K562 (cell line): ENCODE measurements around the gene PAGE5. TPM values are rescaled to one million over a fixed set of nuclear protein-coding genes. Genes with fewer than 3 reads are reported as not detected.

Experiments used
- LARP7 ChIP-seq: fragments of 450-650 bp; IDR thresholded peaks from 2 replicates; pipeline ENCODE4 v1.6.1; 2016
- PML ChIP-seq: IDR thresholded peaks from 2 replicates; pipeline ENCODE4 v1.6.1; 2012; ENCODE audit warnings: low read length, inconsistent platforms
- POLR2B ChIP-seq: fragments of 450-650 bp; IDR thresholded peaks from 2 replicates; pipeline ENCODE4 v1.6.1; 2018; ENCODE audit warnings: low read depth; ENCODE audit not compliant: partially characterized antibody
- RAD21 ChIP-seq, 2 experiments: fragments of 250-450 bp in 1 of 2; fragments of 450-650 bp in 1 of 2; sonication (Bioruptor Pico) in 1 of 2; formaldehyde crosslinking in 1 of 2; IDR thresholded peaks in 1 of 2; conservative IDR thresholded peaks in 1 of 2; 2 replicates each; pipeline versions ENCODE4 v1.4.0 to v1.8.0; 2020 to 2022; ENCODE audit warnings: mild to moderate bottlenecking in 2 of 2, moderate library complexity in 1 of 2
- polyA plus RNA-seq, 8 experiments: library from polyadenylated mRNA; depleted of rRNA in 4 of 8; stranded (reverse) in 5 of 8; unstranded in 3 of 8; fragments of >200 nt; fragmentation: Nextera tagmentation in 2 of 8; fragmentation: Illumina TruSeq in 1 of 8; extraction: Ambion mirVana in 2 of 8; extraction: Trizol in 1 of 8; gene quantifications; 2 replicates each; pipeline versions ENCODE4 v1.2.1 to v1.2.3, GENCODE V29; 2011 to 2014; ENCODE audit warnings: inconsistent platforms in 1 of 8, missing spikeins in 1 of 8
- total RNA-seq, 7 experiments: library from RNA; depleted of rRNA in 6 of 7; stranded (reverse); fragments of >200 nt in 6 of 7; fragmentation: Illumina TruSeq in 2 of 7; extraction: Trizol in 2 of 7; gene quantifications; 2 replicates each; pipeline versions ENCODE4 v1.2.1 to v1.2.3, GENCODE V29; 2011 to 2021; ENCODE audit warnings: low replicate concordance in 1 of 7
- TF ChIP-seq, protein P1 (sequence below), 2 experiments: fragments of 450-650 bp; formaldehyde crosslinking in 1 of 2; IDR thresholded peaks; 2 replicates each; pipeline versions ENCODE4 v1.4.0 to v1.6.1; 2014 to 2020; ENCODE audit warnings: mild to moderate bottlenecking in 2 of 2, borderline replicate concordance in 1 of 2, low read depth in 1 of 2
- TF ChIP-seq, protein P2 (sequence below): fragments of 450-650 bp; IDR thresholded peaks from 2 replicates; pipeline ENCODE4 v1.6.1; 2016; ENCODE audit warnings: low read depth
- TF ChIP-seq, protein P3 (sequence below): fragments of 250-450 bp; sonication (Bioruptor Pico); IDR thresholded peaks from 2 replicates; pipeline ENCODE4 v1.4.0; 2020

Gene PAGE5
- total and polyA plus RNA-seq, 9 of the 15 experiments (the other 6 are each of a cell fraction or from before 2014, with no cell fraction given), result 146 to 571 (median 342) TPM

DNA sequence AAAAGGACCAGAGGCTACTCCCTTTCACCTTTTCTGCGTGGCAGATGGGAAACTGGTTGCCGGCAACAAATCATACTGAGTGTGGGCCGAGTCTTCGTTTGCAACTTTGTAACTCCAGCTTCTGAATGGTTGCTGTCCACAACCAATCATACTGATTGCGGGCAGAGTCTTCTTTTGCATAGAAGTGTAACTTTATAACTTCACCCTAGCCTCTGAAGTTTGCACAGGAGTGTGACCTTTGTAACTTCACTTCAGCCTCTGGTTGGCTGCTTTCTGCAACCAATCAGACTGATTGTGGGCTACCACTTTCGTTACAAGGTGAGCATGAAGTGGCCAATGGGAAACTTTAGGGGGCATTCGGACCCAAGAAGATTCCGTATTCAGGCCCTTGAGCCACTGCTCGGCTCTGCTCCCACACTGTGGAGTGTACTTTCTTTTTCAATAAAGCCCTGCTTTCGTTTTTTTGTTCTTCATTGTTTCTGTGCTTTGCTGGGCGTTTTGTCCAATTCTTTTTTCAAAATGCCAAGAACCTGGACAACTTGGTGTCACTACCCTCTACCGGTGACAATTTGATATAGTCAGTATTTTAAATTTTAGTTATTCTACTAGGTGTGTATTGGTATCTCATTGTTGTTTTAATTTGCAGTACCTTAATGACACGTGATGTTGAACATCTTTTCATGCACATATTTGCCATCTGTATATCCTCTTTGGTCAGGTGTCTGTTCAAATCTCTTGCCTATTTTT is 9.0 kb upstream of the PAGE5 start (continued):
- TF ChIP-seq, protein P1, sequence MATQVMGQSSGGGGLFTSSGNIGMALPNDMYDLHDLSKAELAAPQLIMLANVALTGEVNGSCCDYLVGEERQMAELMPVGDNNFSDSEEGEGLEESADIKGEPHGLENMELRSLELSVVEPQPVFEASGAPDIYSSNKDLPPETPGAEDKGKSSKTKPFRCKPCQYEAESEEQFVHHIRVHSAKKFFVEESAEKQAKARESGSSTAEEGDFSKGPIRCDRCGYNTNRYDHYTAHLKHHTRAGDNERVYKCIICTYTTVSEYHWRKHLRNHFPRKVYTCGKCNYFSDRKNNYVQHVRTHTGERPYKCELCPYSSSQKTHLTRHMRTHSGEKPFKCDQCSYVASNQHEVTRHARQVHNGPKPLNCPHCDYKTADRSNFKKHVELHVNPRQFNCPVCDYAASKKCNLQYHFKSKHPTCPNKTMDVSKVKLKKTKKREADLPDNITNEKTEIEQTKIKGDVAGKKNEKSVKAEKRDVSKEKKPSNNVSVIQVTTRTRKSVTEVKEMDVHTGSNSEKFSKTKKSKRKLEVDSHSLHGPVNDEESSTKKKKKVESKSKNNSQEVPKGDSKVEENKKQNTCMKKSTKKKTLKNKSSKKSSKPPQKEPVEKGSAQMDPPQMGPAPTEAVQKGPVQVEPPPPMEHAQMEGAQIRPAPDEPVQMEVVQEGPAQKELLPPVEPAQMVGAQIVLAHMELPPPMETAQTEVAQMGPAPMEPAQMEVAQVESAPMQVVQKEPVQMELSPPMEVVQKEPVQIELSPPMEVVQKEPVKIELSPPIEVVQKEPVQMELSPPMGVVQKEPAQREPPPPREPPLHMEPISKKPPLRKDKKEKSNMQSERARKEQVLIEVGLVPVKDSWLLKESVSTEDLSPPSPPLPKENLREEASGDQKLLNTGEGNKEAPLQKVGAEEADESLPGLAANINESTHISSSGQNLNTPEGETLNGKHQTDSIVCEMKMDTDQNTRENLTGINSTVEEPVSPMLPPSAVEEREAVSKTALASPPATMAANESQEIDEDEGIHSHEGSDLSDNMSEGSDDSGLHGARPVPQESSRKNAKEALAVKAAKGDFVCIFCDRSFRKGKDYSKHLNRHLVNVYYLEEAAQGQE (IDR thresholded peaks at IDR 0.05; ENCODE audit: borderline replicate concordance), result 0 out of 2 replicates have a peak, but pooled peaks have one; percentile 3
- TF ChIP-seq, protein P1 (CRISPR knock-in tag; IDR thresholded peaks at IDR 0.05; ENCODE audit: low read depth), result no peak
- TF ChIP-seq RAD21 (CRISPR knock-in tag; conservative IDR thresholded peaks at IDR 0.05 in 1 of 2, IDR thresholded peaks at IDR 0.05 in 1 of 2), result 0 out of 4 replicates have a peak, but pooled peaks of 1 of the 2 experiments have one; percentile 4
- TF ChIP-seq POLR2B, result no peak
- no peak for TF ChIP-seq PML
- TF ChIP-seq, protein P2, sequence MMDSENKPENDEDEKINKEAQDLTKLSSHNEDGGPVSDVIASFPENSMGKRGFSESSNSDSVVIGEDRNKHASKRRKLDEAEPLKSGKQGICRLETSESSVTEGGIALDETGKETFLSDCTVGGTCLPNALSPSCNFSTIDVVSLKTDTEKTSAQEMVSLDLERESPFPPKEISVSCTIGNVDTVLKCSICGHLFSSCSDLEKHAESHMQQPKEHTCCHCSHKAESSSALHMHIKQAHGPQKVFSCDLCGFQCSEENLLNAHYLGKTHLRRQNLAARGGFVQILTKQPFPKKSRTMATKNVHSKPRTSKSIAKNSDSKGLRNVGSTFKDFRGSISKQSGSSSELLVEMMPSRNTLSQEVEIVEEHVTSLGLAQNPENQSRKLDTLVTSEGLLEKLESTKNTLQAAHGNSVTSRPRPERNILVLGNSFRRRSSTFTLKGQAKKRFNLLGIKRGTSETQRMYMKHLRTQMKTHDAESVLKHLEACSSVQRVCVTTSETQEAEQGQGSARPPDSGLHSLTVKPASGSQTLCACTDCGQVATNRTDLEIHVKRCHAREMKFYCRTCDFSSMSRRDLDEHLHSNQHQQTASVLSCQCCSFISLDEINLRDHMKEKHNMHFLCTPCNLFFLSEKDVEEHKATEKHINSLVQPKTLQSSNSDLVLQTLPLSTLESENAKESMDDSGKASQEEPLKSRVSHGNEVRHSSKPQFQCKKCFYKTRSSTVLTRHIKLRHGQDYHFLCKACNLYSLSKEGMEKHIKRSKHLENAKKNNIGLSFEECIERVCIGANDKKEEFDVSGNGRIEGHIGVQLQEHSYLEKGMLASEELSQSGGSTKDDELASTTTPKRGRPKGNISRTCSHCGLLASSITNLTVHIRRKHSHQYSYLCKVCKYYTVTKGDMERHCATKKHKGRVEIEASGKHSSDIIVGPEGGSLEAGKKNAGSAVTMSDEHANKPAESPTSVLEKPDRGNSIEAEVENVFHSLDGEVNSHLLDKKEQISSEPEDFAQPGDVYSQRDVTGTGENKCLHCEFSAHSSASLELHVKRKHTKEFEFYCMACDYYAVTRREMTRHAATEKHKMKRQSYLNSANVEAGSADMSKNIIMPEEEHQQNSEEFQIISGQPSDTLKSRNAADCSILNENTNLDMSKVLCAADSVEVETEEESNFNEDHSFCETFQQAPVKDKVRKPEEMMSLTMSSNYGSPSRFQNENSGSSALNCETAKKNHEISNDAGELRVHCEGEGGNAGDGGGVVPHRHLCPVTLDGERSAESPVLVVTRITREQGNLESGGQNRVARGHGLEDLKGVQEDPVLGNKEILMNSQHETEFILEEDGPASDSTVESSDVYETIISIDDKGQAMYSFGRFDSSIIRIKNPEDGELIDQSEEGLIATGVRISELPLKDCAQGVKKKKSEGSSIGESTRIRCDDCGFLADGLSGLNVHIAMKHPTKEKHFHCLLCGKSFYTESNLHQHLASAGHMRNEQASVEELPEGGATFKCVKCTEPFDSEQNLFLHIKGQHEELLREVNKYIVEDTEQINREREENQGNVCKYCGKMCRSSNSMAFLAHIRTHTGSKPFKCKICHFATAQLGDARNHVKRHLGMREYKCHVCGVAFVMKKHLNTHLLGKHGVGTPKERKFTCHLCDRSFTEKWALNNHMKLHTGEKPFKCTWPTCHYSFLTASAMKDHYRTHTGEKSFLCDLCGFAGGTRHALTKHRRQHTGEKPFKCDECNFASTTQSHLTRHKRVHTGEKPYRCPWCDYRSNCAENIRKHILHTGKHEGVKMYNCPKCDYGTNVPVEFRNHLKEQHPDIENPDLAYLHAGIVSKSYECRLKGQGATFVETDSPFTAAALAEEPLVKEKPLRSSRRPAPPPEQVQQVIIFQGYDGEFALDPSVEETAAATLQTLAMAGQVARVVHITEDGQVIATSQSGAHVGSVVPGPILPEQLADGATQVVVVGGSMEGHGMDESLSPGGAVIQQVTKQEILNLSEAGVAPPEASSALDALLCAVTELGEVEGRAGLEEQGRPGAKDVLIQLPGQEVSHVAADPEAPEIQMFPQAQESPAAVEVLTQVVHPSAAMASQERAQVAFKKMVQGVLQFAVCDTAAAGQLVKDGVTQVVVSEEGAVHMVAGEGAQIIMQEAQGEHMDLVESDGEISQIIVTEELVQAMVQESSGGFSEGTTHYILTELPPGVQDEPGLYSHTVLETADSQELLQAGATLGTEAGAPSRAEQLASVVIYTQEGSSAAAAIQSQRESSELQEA, result no peak
- TF ChIP-seq LARP7, result no peak
- TF ChIP-seq, protein P3, sequence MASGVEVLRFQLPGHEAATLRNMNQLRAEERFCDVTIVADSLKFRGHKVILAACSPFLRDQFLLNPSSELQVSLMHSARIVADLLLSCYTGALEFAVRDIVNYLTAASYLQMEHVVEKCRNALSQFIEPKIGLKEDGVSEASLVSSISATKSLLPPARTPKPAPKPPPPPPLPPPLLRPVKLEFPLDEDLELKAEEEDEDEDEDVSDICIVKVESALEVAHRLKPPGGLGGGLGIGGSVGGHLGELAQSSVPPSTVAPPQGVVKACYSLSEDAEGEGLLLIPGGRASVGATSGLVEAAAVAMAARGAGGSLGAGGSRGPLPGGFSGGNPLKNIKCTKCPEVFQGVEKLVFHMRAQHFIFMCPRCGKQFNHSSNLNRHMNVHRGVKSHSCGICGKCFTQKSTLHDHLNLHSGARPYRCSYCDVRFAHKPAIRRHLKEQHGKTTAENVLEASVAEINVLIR, result no peak
